Gastroesophageal sphincter (tissue), 4 donors: ENCODE results near the gene NRXN3. TPM values are rescaled to one million over a fixed set of nuclear protein-coding genes. Genes with fewer than 3 reads are reported as not detected.
A peak's percentile ranks its signal among the peaks of the same experiment; 100 is the strongest.

Experiments used
- ATAC-seq: fragments of 150-250 bp; one replicate; pipeline ENCODE4 v1.9.1; 2016; ENCODE audit warnings: mild to moderate bottlenecking, moderate library complexity
- H3K27ac ChIP-seq, 4 donors: fragments of 200-600 bp; sonication (generic) in 3 of 4; 1 replicate in 3 of 4; 2 replicates in 1 of 4; pipeline ENCODE4 v1.5.1; 2016 to 2019
- H3K27me3 ChIP-seq: fragments of 200-600 bp; sonication (generic); one replicate; pipeline ENCODE4 v1.5.1; 2019
- H3K36me3 ChIP-seq, 2 donors: fragments of 200-600 bp; sonication (generic); one replicate each; pipeline ENCODE4 v1.5.1; 2019; ENCODE audit warnings: control low read depth in 1 of 2
- H3K4me1 ChIP-seq, 3 donors: fragments of 200-600 bp; sonication (generic); 1 replicate in 2 of 3; 2 replicates in 1 of 3; pipeline ENCODE4 v1.5.1; 2016 to 2019; ENCODE audit warnings: control low read depth in 2 of 3
- H3K4me3 ChIP-seq, 2 donors: fragments of 200-600 bp; sonication (generic); one replicate each; pipeline ENCODE4 v1.5.1; 2019; ENCODE audit warnings: mild to moderate bottlenecking in 1 of 2, moderate library complexity in 1 of 2
- H3K9me3 ChIP-seq, 3 donors: fragments of 200-600 bp; sonication (generic); one replicate each; pipeline ENCODE4 v1.5.1; 2017 to 2019; ENCODE audit warnings: control low read depth in 2 of 3
- EP300 ChIP-seq: sonication (generic); formaldehyde crosslinking; IDR thresholded peaks from one replicate; pipeline ENCODE4 v1.6.1; 2017; ENCODE audit warnings: antibody characterized with exemption, mild to moderate bottlenecking
- POLR2A ChIP-seq, 2 donors: fragments of 450-650 bp; IDR thresholded peaks; one replicate each; pipeline ENCODE4 v1.6.1; 2017; ENCODE audit warnings: antibody characterized with exemption in 2 of 2, mild to moderate bottlenecking in 2 of 2, moderate library complexity in 1 of 2
- POLR2AphosphoS5 ChIP-seq: sonication (generic); formaldehyde crosslinking; IDR thresholded peaks from one replicate; pipeline ENCODE4 v1.6.1; 2017; ENCODE audit warnings: antibody characterized with exemption
- WGBS, 2 donors: methylation state at CpG; one replicate each; pipeline ENCODE4 v1.1.5; 2018; ENCODE audit warnings: low coverage in 1 of 2; 5-methylcytosine and 5-hydroxymethylcytosine counted together
- total RNA-seq, 4 donors: library from RNA; depleted of rRNA; stranded (reverse); fragments of >200 nt; gene quantifications; one replicate each; pipeline ENCODE4 v1.1.0, GENCODE V29; 2016
- TF ChIP-seq, protein P1 (sequence below), 4 experiments: fragments of 200-600 bp in 2 of 4; fragments of 450-650 bp in 2 of 4; sonication (generic) in 1 of 4; IDR thresholded peaks; one replicate each; pipeline ENCODE4 v1.5.1; 2017 to 2019; ENCODE audit warnings: antibody characterized with exemption in 4 of 4, mild to moderate bottlenecking in 2 of 4, moderate library complexity in 2 of 4

NRXN3 gene
- total RNA-seq, 4 donors from 2014 or later = 74.2 to 192 (median 98.2) TPM

DNA sequence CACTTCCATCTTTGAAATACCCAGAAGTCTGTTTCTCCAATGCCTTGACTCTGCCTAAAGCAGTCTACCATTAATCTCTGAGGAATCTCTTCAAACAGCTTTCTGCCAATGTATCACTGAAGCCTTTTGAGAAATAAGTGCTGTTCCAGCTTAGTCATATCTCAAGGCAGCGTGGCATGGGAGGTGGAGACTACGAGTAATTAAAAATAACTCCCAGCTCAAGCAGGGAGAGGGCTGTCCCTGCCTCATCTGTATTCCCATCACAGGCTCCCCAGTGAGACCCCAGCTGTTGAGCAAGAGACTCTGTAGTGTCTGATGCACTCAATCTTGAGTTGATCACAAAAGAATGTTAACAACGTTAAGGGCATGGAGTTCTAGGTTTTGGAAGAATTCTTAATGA, 1340.5 kb downstream of the NRXN3 start:
- no peak for ATAC-seq
- no peak for TF ChIP-seq POLR2AphosphoS5
- no peak for TF ChIP-seq POLR2A (IDR thresholded peaks at IDR 0.05)
- TF ChIP-seq EP300 = no peak
- TF ChIP-seq, protein P1, sequence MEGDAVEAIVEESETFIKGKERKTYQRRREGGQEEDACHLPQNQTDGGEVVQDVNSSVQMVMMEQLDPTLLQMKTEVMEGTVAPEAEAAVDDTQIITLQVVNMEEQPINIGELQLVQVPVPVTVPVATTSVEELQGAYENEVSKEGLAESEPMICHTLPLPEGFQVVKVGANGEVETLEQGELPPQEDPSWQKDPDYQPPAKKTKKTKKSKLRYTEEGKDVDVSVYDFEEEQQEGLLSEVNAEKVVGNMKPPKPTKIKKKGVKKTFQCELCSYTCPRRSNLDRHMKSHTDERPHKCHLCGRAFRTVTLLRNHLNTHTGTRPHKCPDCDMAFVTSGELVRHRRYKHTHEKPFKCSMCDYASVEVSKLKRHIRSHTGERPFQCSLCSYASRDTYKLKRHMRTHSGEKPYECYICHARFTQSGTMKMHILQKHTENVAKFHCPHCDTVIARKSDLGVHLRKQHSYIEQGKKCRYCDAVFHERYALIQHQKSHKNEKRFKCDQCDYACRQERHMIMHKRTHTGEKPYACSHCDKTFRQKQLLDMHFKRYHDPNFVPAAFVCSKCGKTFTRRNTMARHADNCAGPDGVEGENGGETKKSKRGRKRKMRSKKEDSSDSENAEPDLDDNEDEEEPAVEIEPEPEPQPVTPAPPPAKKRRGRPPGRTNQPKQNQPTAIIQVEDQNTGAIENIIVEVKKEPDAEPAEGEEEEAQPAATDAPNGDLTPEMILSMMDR (IDR thresholded peaks at IDR 0.05) = no peak
- H3K27ac ChIP-seq = no peak overlapping the region
- H3K4me3 ChIP-seq = no peak overlapping the region
- no peaks in the 10 kb centered on the region for H3K27me3 ChIP-seq
- no peaks in the 10 kb centered on the region for H3K9me3 ChIP-seq
- 3% methylated on average over 2 of the region's 3 CpGs; no CpG with 5 or more reads in 1 of the 2 donors for whole genome bisulfite sequencing, 2 donors
- H3K4me1 ChIP-seq = peaks cover 0 to 44% (median 3%) of the 10 kb centered on the region in 3 donors
- H3K36me3 ChIP-seq = no peaks in the 10 kb centered on the region

DNA sequence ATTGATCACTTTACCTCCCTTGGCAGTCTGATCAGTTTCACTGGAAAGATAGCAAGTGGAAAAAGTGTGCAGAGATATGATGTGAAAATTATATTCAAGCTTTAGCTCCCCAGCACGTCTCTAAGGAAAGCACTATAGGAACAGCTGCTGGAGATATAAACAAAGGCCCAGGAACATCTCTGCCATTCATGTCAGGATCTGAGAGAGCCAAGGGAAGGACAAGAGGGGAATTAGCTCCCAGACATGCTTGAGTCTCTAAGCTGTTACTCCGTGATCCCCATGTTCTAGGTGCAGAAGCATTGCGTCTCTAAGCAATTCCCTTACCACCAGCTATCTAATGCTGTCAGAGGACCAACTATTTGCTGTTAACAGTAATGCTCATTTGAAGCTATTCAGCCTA, 1341.0 kb downstream of the NRXN3 start:
- Histone ChIP-seq H3K4me1 (peaks cover 0 to 49% (median 3%) of the 10 kb centered on the region in 3 donors), H3K36me3 (no peaks in the 10 kb centered on the region), H3K27ac (no peak overlapping the region), H3K4me3 (no peak overlapping the region), H3K27me3 (no peaks in the 10 kb centered on the region), H3K9me3 (no peaks in the 10 kb centered on the region)
- ATAC-seq = no peak
- WGBS, 2 donors = 47 to 71% methylated on average over 2 to 3 of the region's 3 CpGs
- TF ChIP-seq EP300 (no peak), POLR2AphosphoS5 (no peak), POLR2A (IDR thresholded peaks at IDR 0.05) (no peak)
- TF ChIP-seq, protein P1 (IDR thresholded peaks at IDR 0.05) = no peak

DNA sequence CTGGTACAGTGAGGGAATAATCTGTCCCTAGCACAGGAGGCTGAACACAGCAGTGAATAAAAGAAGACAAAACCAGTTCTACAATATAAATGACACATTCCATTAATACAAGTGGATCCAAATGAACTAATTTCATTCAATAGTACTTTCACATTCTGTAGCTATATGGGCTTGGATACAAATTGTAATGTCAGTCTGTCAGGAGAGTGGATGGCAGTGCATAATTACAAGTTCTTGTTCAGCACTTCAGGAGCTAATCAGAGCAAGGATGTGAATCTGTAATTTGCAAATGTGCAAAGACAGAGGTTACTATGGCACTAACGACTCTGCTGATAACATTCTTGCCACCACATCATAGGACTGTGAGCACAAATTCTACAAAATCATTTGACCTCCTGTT, 1343.3 kb downstream of the NRXN3 start:
- no peak for TF ChIP-seq POLR2AphosphoS5
- no peak for TF ChIP-seq POLR2A (IDR thresholded peaks at IDR 0.05)
- no peak for TF ChIP-seq EP300
- TF ChIP-seq, protein P1 (IDR thresholded peaks at IDR 0.05) = no peak
- Histone ChIP-seq H3K36me3 (no peaks in the 10 kb centered on the region), H3K9me3 (no peaks in the 10 kb centered on the region), H3K27ac (no peak overlapping the region), H3K27me3 (no peaks in the 10 kb centered on the region), H3K4me3 (no peak overlapping the region), H3K4me1 (peaks cover 0 to 56% (median 3%) of the 10 kb centered on the region in 3 donors)
- WGBS, 2 donors = 39 to 63% methylated on average over 1 of the region's 1 CpG
- ATAC-seq = no peak

DNA sequence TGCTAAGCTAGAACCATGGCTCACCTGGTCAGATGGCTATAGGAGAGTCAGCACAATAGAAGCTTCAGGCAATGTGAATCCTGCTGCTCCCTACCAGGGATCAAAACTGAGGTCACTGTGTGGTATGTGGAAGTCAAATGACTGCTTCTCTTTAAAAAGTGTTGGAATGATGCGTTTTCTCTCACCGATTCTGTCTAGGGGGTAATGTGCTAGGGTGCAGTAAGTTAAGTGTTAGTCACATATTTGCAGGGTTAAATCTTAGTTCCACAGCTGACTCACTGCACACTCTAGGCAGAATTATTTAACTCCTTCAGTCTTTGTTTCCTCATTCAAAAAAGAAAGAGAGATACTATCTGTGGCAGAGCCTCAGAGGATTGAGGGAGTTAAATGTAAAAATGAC, 1344.5 kb downstream of the NRXN3 start:
- Histone ChIP-seq H3K36me3 (no peaks in the 10 kb centered on the region), H3K4me1 (peaks cover 0 to 65% (median 3%) of the 10 kb centered on the region in 3 donors), H3K27ac (peak overlapping the region in 2 of 4 donors; percentile 11 to 16), H3K9me3 (no peaks in the 10 kb centered on the region), H3K4me3 (no peak overlapping the region), H3K27me3 (no peaks in the 10 kb centered on the region)
- TF ChIP-seq, protein P1 (IDR thresholded peaks at IDR 0.05) = no peak
- TF ChIP-seq EP300 = no peak
- TF ChIP-seq POLR2AphosphoS5 = no peak
- no peak for TF ChIP-seq POLR2A (IDR thresholded peaks at IDR 0.05)
- 51 to 80% methylated on average over 2 of the region's 2 CpGs for WGBS, 2 donors
- no peak for ATAC-seq

DNA sequence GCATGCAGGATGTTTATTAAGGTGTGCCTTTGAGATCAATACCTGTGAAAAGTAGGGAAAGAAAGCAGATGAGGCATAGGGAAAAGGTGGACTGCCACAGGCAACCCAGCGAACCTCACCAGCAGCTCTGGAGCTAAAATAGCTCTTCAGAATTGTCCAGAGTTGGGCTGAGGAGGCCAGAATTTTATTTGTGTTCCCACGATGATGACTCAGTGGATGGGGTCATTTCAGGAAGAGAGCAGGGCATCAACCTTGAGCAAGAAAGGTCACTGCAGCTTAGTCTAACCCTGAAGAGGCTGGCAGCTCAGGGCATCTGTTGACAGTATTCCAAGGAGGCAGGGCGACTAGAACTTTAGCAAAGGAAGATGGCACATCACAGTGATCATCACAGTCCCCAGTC, 1345.0 kb downstream of the NRXN3 start:
- 34 to 57% methylated on average over 1 to 3 of the region's 3 CpGs for WGBS, 2 donors
- ATAC-seq = no peak
- H3K36me3 ChIP-seq = no peaks in the 10 kb centered on the region
- H3K27me3 ChIP-seq = no peaks in the 10 kb centered on the region
- no peak overlapping the region for H3K4me3 ChIP-seq
- peak; percentile 32 for TF ChIP-seq POLR2AphosphoS5
- TF ChIP-seq, protein P1 (IDR thresholded peaks at IDR 0.05) = no peak
- peaks cover 0 to 64% (median 3%) of the 10 kb centered on the region in 3 donors for H3K4me1 ChIP-seq
- H3K9me3 ChIP-seq = no peaks in the 10 kb centered on the region
- H3K27ac ChIP-seq = peak overlapping the region in 2 of 4 donors; percentile 11 to 16
